A673 (cell line): ENCODE results near the gene TNFAIP2. TPM values are rescaled to one million over a fixed set of nuclear protein-coding genes. Genes with fewer than 3 reads are reported as not detected.

Experiments
- BruUV-seq: library from RNA; stranded (reverse); fragments of 400-500 nt; replicated peaks from 2 replicates; lab custom pipeline; 2021; lab: Mats Ljungman, UMichigan
- CTCF ChIA-PET: fragments of 300-600 bp; sonication (Branson Sonifier 250); formaldehyde crosslinking; loops from one replicate; lab custom pipeline; 2022; ENCODE audit warnings: antibody characterized with exemption; lab: Charles Lee
- POLR2A ChIA-PET: fragments of 300-600 bp; sonication (Branson Sonifier 250); formaldehyde crosslinking; loops from one replicate; lab custom pipeline; 2022; ENCODE audit warnings: antibody characterized with exemption; ENCODE audit not compliant: low non-redundant PET; lab: Charles Lee
- DNase-seq: peaks from one replicate; pipeline ENCODE4 v3.0.0-alpha.2; 2015; ENCODE audit warnings: low spot score
- H3K27ac ChIP-seq: fragments of 200-600 bp; sonication (generic); 2 replicates; pipeline ENCODE4 v1.5.1; 2016; ENCODE audit warnings: mixed run types, low read depth, mild to moderate bottlenecking, mixed read lengths, antibody characterized with exemption, low read length; ENCODE audit not compliant: poor library complexity, severe bottlenecking
- H3K27me3 ChIP-seq: fragments of 200-600 bp; sonication (generic); replicated peaks from 2 replicates; pipeline ENCODE4 v1.6.1; 2017; ENCODE audit warnings: mixed run types, low read depth, mild to moderate bottlenecking, mixed read lengths, antibody characterized with exemption, low read length; ENCODE audit not compliant: insufficient read depth, poor library complexity
- H3K36me3 ChIP-seq: fragments of 200-600 bp; sonication (generic); 2 replicates; pipeline ENCODE4 v1.6.1; 2016; ENCODE audit warnings: mixed run types, mild to moderate bottlenecking, mixed read lengths, antibody characterized with exemption, low read length; ENCODE audit not compliant: insufficient read depth, poor library complexity, severe bottlenecking
- H3K4me1 ChIP-seq: fragments of 200-600 bp; sonication (generic); 2 replicates; pipeline ENCODE4 v1.6.1; 2017; ENCODE audit warnings: mixed run types, mild to moderate bottlenecking, mixed read lengths, antibody characterized with exemption, low read length; ENCODE audit not compliant: insufficient read depth, poor library complexity, severe bottlenecking
- H3K4me3 ChIP-seq: fragments of 200-600 bp; sonication (generic); 2 replicates; pipeline ENCODE4 v1.5.1; 2016; ENCODE audit warnings: low read depth, mixed run types, mild to moderate bottlenecking, mixed read lengths, low read length; ENCODE audit not compliant: poor library complexity, severe bottlenecking
- H3K9me3 ChIP-seq: fragments of 200-600 bp; sonication (generic); 2 replicates; pipeline ENCODE4 v1.6.1; 2016; ENCODE audit warnings: mixed run types, low read depth, mild to moderate bottlenecking, mixed read lengths, antibody characterized with exemption, low read length; ENCODE audit not compliant: poor library complexity, severe bottlenecking
- CTCF ChIP-seq: fragments of 300-800, 200-600 bp; sonication (generic); conservative IDR thresholded peaks from 2 replicates; pipeline ENCODE4 v1.5.1; 2017; ENCODE audit warnings: low read depth, mild to moderate bottlenecking, antibody characterized with exemption, low read length, moderate library complexity, mixed read lengths
- EZH2 ChIP-seq: fragments of 200-600 bp; sonication (generic); IDR thresholded peaks from 2 replicates; pipeline ENCODE4 v1.6.1; 2017; ENCODE audit warnings: borderline replicate concordance, low read depth, mild to moderate bottlenecking, mixed read lengths, antibody characterized with exemption, low read length; ENCODE audit not compliant: poor library complexity, severe bottlenecking
- intact Hi-C: fragments of 100-400 bp; cut with micrococcal nuclease; formaldehyde crosslinking; loops from one replicate; pipeline ENCODE4 v1.10.0; 2022; ENCODE audit not compliant: unreplicated experiment
- total RNA-seq: library from RNA; stranded (reverse); gene quantifications from 2 replicates; pipeline ENCODE4 v1.2.3, GENCODE V29; 2021

Gene TNFAIP2
- total RNA-seq, 1 experiment from 2014 or later: 5.5 TPM

GRCh38 chr14:103096387-103096786, 26.9 kb upstream of the TNFAIP2 start:
- intact Hi-C loops: no loop called here
- Histone ChIP-seq H3K4me1 (peaks cover under 1% of the 10 kb centered on the region), H3K27me3 (no peaks in the 10 kb centered on the region), H3K4me3 (no peak overlapping the region), H3K36me3 (no peaks in the 10 kb centered on the region), H3K9me3 (no peaks in the 10 kb centered on the region), H3K27ac (no peak overlapping the region)
- TF ChIP-seq CTCF (no peak), EZH2 (no peak)
- ChIA-PET CTCF (interaction anchor here (0.7 to 1.6 kb wide), 2 partner anchors 8 to 521 kb away, joined by 4 to 6 read pairs; no protein-coding TSS in a partner anchor), POLR2A (no interaction called here)
- no peak for DNase-seq
- BruUV-seq: no TSS peak

GRCh38 chr14:103097244-103097993, 25.8 kb upstream of the TNFAIP2 start:
- TF ChIP-seq EZH2: no peak
- TF ChIP-seq CTCF: no peak
- POLR2A ChIA-PET: no interaction called here
- intact Hi-C loops: no loop called here
- no peak for DNase-seq
- BruUV-seq: no TSS peak
- Histone ChIP-seq H3K27ac (no peak overlapping the region), H3K4me1 (no peaks in the 10 kb centered on the region), H3K4me3 (no peak overlapping the region), H3K9me3 (no peaks in the 10 kb centered on the region), H3K36me3 (no peaks in the 10 kb centered on the region), H3K27me3 (peaks cover 6% of the 10 kb centered on the region)
- CTCF ChIA-PET: no interaction called here

- Histone ChIP-seq H3K4me3 (no peak overlapping the region), H3K27ac (no peak overlapping the region), H3K9me3 (no peaks in the 10 kb centered on the region), H3K4me1 (peaks cover under 1% of the 10 kb centered on the region), H3K27me3 (peaks cover 14% of the 10 kb centered on the region), H3K36me3 (no peaks in the 10 kb centered on the region)
- BruUV-seq: no TSS peak
- DNase-seq: no peak
- CTCF ChIA-PET: no interaction called here
- POLR2A ChIA-PET: no interaction called here
- intact Hi-C loops: no loop called here
- no peak for TF ChIP-seq EZH2
- no peak for TF ChIP-seq CTCF
Observed at GRCh38 chr14:103097994-103098957, 25.0 kb upstream of the TNFAIP2 start.
